HL-60/S4 (cell line): ENCODE results near the gene SLC6A20.

Experiments
- in situ Hi-C: fragments of 300-500 bp; cut with MboI; formaldehyde crosslinking; loops from 2 replicates; pipeline ENCODE4 v1.14.3; 2022; ENCODE audit warnings: low sequenced_read_pairs

The SLC6A20 gene

DNA sequence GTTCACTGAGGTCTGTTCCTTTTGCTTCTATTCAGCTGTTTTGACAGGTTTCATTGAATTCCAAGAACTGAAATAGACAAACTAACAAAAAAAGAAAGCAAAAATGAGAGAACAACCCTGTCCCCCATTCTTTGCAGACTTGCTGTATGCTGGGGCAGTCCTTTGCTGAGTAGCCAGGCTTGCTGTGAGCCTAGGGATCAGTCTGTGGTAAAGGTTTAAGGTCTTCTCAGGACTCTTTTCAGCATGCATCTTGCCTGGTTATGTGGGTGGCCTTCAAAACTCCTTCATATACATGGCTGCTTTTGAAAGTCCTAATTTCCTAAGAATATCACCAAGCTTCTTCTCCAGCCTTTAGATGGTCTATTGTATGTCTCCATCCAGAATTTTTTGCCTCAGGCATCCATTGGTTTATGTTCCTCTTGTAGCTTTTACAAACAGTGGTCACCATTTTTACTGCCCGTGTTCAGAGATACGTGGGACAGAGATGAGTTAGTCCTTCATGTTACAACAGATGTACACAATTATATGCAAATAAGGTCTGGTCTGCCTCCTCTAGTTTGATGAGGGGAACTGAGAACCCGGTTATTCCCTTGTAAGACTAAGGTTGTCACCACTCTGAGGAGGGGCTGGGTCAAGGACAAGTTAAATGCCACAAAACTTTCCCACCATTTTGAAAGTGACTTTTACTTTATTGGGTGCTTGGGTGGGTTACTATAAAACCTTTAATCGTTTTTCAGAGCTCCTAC, 65.8 kb downstream of the SLC6A20 start:
- in situ Hi-C loops = no loop called here

- in situ Hi-C loops = no loop called here
Measured at GRCh38 chr3:45729614-45730013, 66.7 kb downstream of the SLC6A20 start.

DNA sequence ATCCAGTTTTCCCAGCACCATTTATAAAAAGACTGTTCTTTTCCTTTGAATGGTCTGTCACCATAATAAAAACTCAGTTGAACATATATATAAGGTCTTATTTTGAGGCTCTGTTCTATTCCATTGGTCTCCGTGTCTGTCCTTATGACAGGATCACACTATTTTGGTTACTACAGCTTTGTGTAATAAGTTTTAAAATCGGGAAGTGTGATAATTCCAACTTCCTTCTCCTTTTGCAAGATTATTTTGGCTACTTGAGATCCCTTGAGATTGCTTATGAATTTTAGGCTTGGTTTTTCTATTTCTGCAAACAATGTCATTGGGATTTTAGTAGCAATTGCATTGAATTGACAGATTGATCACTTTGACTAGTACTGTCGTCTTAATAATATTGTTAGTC, 71.4 kb downstream of the SLC6A20 start:
- in situ Hi-C loops = no loop called here

DNA sequence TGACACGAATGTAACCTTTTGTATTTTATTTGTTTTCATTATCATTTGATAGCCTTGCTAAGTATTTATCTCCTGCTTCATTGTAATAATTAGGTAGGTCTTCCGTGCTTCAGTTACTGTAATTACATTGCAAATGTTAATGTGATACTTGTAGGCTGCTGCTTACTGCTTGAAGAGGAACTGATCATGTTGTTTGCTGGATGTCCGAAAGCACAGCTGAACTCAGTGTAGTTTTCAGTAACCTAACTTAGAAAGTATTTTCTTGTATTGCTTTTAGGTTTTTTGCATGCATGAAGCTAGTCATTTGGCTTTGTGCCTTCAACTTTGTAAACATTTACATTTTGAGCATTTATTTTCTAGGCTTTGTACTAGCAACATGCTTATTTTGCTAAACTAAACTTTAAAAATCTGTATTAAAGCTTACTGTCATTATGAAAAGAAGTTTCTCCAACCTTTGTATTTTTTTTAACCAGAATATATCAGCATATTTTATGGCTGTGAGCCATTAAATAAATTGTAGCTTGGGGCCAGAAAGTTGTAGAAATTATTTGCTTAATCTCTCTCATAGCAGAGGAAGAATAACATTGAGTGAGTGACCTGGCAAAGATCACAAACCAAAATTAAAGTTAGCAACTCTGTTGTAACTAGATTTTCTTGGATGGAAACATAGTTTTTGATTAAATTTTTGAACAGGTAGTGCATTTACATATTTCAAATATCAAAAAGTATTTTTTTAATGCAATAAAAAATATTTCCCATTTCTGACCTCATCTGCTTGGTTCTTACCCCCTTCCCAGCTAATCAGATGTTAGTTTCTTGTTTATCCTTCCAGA, 76.5 kb downstream of the SLC6A20 start:
- in situ Hi-C loops = no loop called here

GRCh38 chr3:45716790-45717336, 79.5 kb downstream of the SLC6A20 start:
- in situ Hi-C loops = no loop called here

DNA sequence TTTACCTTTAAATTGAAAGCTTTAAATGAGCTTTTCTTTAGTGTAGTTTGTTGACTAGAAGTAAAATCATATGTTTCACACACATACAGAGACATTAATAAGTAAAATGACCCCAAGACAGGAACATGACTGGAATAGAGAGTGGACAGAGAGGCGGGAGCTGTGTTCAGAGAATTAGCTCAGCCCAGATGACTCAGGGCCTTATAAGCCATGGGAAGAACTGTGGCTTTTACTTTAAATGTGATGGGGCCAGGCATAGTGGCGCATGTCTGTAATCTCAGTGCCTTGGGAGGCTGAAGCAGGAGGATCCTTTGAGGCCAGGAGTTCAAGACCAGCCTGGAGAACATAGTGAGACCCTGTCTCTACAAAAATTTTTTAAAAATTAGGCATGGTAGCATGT, 80.4 kb downstream of the SLC6A20 start:
- in situ Hi-C loops = no loop called here

DNA sequence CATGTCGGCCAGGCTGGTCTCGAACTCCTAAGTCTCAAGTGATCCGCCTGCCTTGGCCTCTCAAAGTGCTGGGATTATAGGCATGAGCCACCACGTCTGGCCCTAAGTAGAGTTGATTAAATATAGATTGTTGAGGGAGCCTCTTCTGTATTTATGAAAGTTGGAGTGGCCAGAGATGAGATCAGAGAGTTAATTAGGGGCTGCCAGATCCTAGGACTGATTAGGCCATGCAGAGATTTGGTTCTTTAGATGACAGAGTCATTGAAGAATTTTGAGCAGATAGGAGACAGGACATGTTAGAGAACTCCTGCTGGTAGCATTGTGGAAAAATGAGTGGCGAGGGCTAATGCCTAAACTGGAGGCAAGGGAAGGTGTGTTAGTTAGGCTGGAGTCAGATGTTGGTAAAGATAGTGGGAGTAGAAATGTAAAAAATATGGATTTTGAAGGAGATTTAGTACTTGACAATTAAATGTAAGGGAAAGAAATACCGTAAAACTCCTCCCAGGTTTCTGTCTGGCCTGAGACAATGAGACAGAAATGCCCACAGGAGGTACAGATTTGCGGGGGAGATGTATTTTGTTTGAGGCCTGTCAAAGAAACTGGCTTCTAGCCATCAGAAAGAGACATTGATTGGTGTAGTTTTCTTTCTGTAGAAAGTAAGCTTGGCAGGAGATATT, 83.8 kb downstream of the SLC6A20 start:
- in situ Hi-C loops = no loop called here

DNA sequence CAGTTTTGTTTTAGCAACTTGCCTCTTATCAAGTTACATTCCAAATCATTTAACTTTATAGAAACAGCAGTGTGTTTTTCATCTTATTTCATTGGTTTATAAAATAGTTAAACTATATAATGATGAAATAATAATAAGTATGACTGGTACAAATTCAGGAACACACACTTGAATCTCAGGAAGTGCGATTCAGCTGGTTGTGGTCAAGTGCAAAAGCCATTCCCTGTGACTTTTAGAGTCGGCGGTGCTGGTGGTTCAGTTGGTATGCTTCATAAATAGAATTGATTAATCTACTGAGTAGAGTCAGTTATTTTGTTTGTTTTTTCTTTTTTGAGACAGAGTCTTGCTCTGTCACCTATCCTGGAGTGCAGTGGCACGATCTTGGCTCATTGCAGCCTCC, 84.4 kb downstream of the SLC6A20 start:
- in situ Hi-C loops = no loop called here

- in situ Hi-C loops = no loop called here
Measured at GRCh38 chr3:45705839-45706808, 90.2 kb downstream of the SLC6A20 start.
